ENCODE data around the gene NAT10. TPM values are rescaled to one million over a fixed set of nuclear protein-coding genes. Genes with fewer than 3 reads are reported as not detected.

NAT10 gene
- total RNA-seq, 1 donor from 2014 or later, result 32.2 TPM

DNA sequence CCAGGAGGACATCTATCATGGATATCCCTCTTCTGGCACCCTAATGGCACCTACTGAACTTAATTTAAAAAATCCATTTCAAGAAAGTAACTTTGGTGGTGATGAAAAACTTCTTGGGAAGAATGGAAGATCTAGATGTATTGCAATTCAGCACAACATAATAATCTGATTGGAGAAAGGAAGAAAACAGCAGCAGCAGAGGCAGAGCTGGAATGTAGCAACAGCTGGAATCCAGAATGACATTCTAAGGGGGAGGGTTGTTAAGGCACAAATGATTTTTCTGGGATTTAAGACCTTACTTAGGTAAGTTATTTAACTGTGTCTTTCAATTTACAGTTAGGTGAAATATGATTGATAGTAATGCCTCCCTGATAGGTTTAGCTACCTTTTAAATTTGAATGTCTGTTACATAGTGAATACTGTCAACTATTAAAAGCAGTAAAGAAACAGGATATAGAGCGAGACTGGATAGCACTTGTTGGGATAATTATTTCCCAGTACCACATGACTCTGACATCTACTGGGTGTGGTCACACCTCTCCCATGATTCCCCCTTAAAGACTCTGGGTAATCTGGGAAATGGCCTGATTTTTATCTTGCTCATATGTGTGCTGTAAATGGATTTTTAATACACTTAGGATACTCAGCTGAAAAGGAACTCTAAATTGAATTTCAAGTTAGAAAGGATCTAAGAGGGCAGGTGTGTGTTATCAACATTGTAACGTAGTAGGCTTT is 42.2 kb upstream of the NAT10 start:
- DNase-seq (ENCODE audit: low read depth) (no peak), FAIRE-seq (no peak)
- Histone ChIP-seq H3K27me3 (ENCODE audit: insufficient read depth, low read length) (no peaks in the 10 kb centered on the region), H3K9me3 (ENCODE audit: insufficient read depth, low read depth, low read length) (no peaks in the 10 kb centered on the region), H3K4me3 (ENCODE audit: insufficient read depth, low read depth, low read length) (no peak overlapping the region), H3K4me2 (ENCODE audit: low read length) (no peak overlapping the region), H3K36me3 (ENCODE audit: insufficient read depth, low read length) (peaks cover 20% of the 10 kb centered on the region), H4K20me1 (ENCODE audit: insufficient read depth, low read length) (peaks cover 96% of the 10 kb centered on the region), H2AFZ (ENCODE audit: low read depth, low read length) (no peak overlapping the region), H3K9ac (ENCODE audit: low read length) (no peak overlapping the region), H3K27ac (ENCODE audit: low read depth, low read length) (no peak overlapping the region), H3K4me1 (ENCODE audit: insufficient read depth, low read length) (peaks cover 17% of the 10 kb centered on the region), H3K79me2 (ENCODE audit: insufficient read depth, low read length) (peaks cover 99% of the 10 kb centered on the region)
- Mint-ChIP-seq H3K27me3 (ENCODE audit: low read depth, unreplicated experiment) (no peaks in the 10 kb centered on the region), H3K4me1 (ENCODE audit: low read depth, unreplicated experiment) (peaks cover 29% of the 10 kb centered on the region), H3K9me3 (ENCODE audit: unreplicated experiment) (no peaks in the 10 kb centered on the region), H3K36me3 (ENCODE audit: low read depth, unreplicated experiment) (peaks cover 11% of the 10 kb centered on the region), H3K27ac (ENCODE audit: unreplicated experiment) (no peak overlapping the region), H3K4me3 (ENCODE audit: unreplicated experiment) (no peak overlapping the region)
- no peak for TF ChIP-seq EZH2 (IDR thresholded peaks at IDR 0.05; ENCODE audit: insufficient read depth, low read length)
- TF ChIP-seq, protein P1, sequence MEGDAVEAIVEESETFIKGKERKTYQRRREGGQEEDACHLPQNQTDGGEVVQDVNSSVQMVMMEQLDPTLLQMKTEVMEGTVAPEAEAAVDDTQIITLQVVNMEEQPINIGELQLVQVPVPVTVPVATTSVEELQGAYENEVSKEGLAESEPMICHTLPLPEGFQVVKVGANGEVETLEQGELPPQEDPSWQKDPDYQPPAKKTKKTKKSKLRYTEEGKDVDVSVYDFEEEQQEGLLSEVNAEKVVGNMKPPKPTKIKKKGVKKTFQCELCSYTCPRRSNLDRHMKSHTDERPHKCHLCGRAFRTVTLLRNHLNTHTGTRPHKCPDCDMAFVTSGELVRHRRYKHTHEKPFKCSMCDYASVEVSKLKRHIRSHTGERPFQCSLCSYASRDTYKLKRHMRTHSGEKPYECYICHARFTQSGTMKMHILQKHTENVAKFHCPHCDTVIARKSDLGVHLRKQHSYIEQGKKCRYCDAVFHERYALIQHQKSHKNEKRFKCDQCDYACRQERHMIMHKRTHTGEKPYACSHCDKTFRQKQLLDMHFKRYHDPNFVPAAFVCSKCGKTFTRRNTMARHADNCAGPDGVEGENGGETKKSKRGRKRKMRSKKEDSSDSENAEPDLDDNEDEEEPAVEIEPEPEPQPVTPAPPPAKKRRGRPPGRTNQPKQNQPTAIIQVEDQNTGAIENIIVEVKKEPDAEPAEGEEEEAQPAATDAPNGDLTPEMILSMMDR (IDR thresholded peaks at IDR 0.05; ENCODE audit: insufficient read depth, low read depth, low read length), result no peak

DNA sequence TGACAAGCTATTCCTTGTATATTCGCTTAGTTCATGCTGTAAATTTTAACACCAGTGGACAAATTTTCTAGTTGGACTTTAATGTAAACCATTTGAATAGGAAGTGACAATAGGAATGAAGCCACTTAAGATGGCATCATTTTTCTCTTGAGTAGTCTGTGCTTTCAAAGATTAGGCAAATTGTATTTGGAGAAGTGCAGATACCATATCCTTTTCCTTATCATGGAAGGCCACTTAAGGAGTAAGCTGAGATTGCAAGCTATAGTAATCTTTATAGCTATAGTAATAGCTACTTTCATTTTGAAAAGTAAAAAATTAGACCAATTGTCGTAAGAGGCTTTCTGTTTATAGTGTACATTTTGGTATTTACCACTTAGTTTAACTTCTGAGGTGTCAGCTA is 41.1 kb upstream of the NAT10 start:
- Histone ChIP-seq H4K20me1 (ENCODE audit: insufficient read depth, low read length) (peaks cover 96% of the 10 kb centered on the region), H3K9ac (ENCODE audit: low read length) (no peak overlapping the region), H3K9me3 (ENCODE audit: insufficient read depth, low read depth, low read length) (no peaks in the 10 kb centered on the region), H3K27me3 (ENCODE audit: insufficient read depth, low read length) (no peaks in the 10 kb centered on the region), H2AFZ (ENCODE audit: low read depth, low read length) (no peak overlapping the region), H3K4me3 (ENCODE audit: insufficient read depth, low read depth, low read length) (no peak overlapping the region), H3K4me2 (ENCODE audit: low read length) (no peak overlapping the region), H3K27ac (ENCODE audit: low read depth, low read length) (no peak overlapping the region), H3K36me3 (ENCODE audit: insufficient read depth, low read length) (peaks cover 15% of the 10 kb centered on the region), H3K79me2 (ENCODE audit: insufficient read depth, low read length) (peaks cover 99% of the 10 kb centered on the region), H3K4me1 (ENCODE audit: insufficient read depth, low read length) (peaks cover 20% of the 10 kb centered on the region)
- FAIRE-seq (no peak), DNase-seq (ENCODE audit: low read depth) (no peak)
- Mint-ChIP-seq H3K4me1 (ENCODE audit: low read depth, unreplicated experiment) (peaks cover 31% of the 10 kb centered on the region), H3K36me3 (ENCODE audit: low read depth, unreplicated experiment) (peaks cover 7% of the 10 kb centered on the region), H3K9me3 (ENCODE audit: unreplicated experiment) (no peaks in the 10 kb centered on the region), H3K27ac (ENCODE audit: unreplicated experiment) (no peak overlapping the region), H3K27me3 (ENCODE audit: low read depth, unreplicated experiment) (no peaks in the 10 kb centered on the region), H3K4me3 (ENCODE audit: unreplicated experiment) (no peak overlapping the region)
- no peak for TF ChIP-seq EZH2 (IDR thresholded peaks at IDR 0.05; ENCODE audit: insufficient read depth, low read length)
- TF ChIP-seq, protein P1 (IDR thresholded peaks at IDR 0.05; ENCODE audit: insufficient read depth, low read depth, low read length), result no peak
